ENCODE results near the gene TMEM121B. TPM values are rescaled to one million over a fixed set of nuclear protein-coding genes. Genes with fewer than 3 reads are reported as not detected.

TMEM121B gene
- total and polyA plus RNA-seq, 2 experiments from 2014 or later: 2.0 to 7.2 TPM

GRCh38 chr22:17158568-17159503 lies 37.7 kb upstream of the TMEM121B start, which contains the start of gene HDHD5:
HDHD5 (minus strand) TSS chr22:17159277; CDS start chr22:17159251, 26 bp downstream.
- Mint-ChIP-seq H3K27me3 (ENCODE audit: insufficient read depth, low read depth, poor library complexity) (peaks cover 13% of the 10 kb centered on the region), H3K4me1 (peaks cover 17% of the 10 kb centered on the region; the same call in 2 of the 3 replicates), H3K36me3 (ENCODE audit: low read depth) (peaks cover 14% of the 10 kb centered on the region), H3K9me3 (no peaks in the 10 kb centered on the region), H3K4me3 (peak within 1 kb of the TSS; percentile 85), H3K27ac (no peak within 1 kb of the TSS)
- H4K20me1 ChIP-seq (replicated peaks; ENCODE audit: insufficient read depth): peaks cover 20% of the 10 kb centered on the region
- DNase-seq (ENCODE audit: low spot score) (peak; percentile 95), ATAC-seq (peak; percentile 84)
- 0 out of 2 replicates have a peak within 1 kb of the TSS, but pooled peaks have one; percentile 14 for H3K27ac ChIP-seq (ENCODE audit: low read depth)
- peak within 1 kb of the TSS; percentile 95 for H3K4me2 ChIP-seq
- peaks cover 45% of the 10 kb centered on the region for H3K79me2 ChIP-seq (replicated peaks; ENCODE audit: insufficient read depth)
- H3K36me3 ChIP-seq (ENCODE audit: insufficient read depth): no peaks in the 10 kb centered on the region
- H3F3A ChIP-seq (replicated peaks; ENCODE audit: low read depth): peaks cover 11% of the 10 kb centered on the region; the same call in 1 of the 2 replicates
- peak within 1 kb of the TSS; percentile 98 for H2AFZ ChIP-seq
- H3K9me2 ChIP-seq (ENCODE audit: insufficient read depth): no peaks in the 10 kb centered on the region
- H3K4me1 ChIP-seq (ENCODE audit: insufficient read depth): peaks cover 21% of the 10 kb centered on the region
- peaks cover 7% of the 10 kb centered on the region; the same call in 1 of the 2 replicates for H3K27me3 ChIP-seq (ENCODE audit: insufficient read depth)
- peak within 1 kb of the TSS; percentile 85 for H3K4me3 ChIP-seq
- TF ChIP-seq REST (IDR thresholded peaks at IDR 0.05; ENCODE audit: unreplicated experiment) (peak; percentile 11), ETS1 (IDR thresholded peaks at IDR 0.05) (peak; percentile 49; the same call in 1 of the 2 replicates), STAT1 (IDR thresholded peaks at IDR 0.05; ENCODE audit: unreplicated experiment) (no peak), POLR2AphosphoS5 (IDR thresholded peaks at IDR 0.05; ENCODE audit: low read depth) (peak; percentile 50; the same call in 1 of the 2 replicates)

- H3K4me1 Mint-ChIP-seq: peaks cover 20% of the 10 kb centered on the region
- no peak for DNase-seq (ENCODE audit: low spot score)
- H3K9me3 Mint-ChIP-seq: no peaks in the 10 kb centered on the region
- Histone ChIP-seq H3K27me3 (ENCODE audit: insufficient read depth) (peaks cover 7% of the 10 kb centered on the region; the same call in 1 of the 2 replicates), H2AFZ (peak overlapping the region; percentile 90), H3K4me3 (peak overlapping the region; percentile 85), H3K4me1 (ENCODE audit: insufficient read depth) (peaks cover 21% of the 10 kb centered on the region), H3K9me2 (ENCODE audit: insufficient read depth) (no peaks in the 10 kb centered on the region), H3K36me3 (ENCODE audit: insufficient read depth) (no peaks in the 10 kb centered on the region), H3K79me2 (replicated peaks; ENCODE audit: insufficient read depth) (peaks cover 52% of the 10 kb centered on the region), H3K27ac (ENCODE audit: low read depth) (0 out of 2 replicates have a peak overlapping the region, but pooled peaks have one; percentile 14), H3F3A (replicated peaks; ENCODE audit: low read depth) (peaks cover 11% of the 10 kb centered on the region; the same call in 1 of the 2 replicates), H4K20me1 (replicated peaks; ENCODE audit: insufficient read depth) (peaks cover 23% of the 10 kb centered on the region), H3K4me2 (peak overlapping the region; percentile 92)
- H3K27me3 Mint-ChIP-seq (ENCODE audit: insufficient read depth, low read depth, poor library complexity): peaks cover 13% of the 10 kb centered on the region
- H3K36me3 Mint-ChIP-seq (ENCODE audit: low read depth): peaks cover 14% of the 10 kb centered on the region
- ATAC-seq: no peak
- H3K27ac Mint-ChIP-seq: no peak overlapping the region
- H3K4me3 Mint-ChIP-seq: peak overlapping the region; percentile 85
- TF ChIP-seq ETS1 (IDR thresholded peaks at IDR 0.05) (no peak), EZH2phosphoT487 (IDR thresholded peaks at IDR 0.05; ENCODE audit: unreplicated experiment) (no peak), ZNF114 (CRISPR knock-in tag; IDR thresholded peaks at IDR 0.05) (no peak), CREB1 (CRISPR knock-in tag; IDR thresholded peaks at IDR 0.05; ENCODE audit: low read depth) (0 out of 2 replicates have a peak, but pooled peaks have one; percentile 4)
Observed at GRCh38 chr22:17158176-17158567, 37.0 kb upstream of the TMEM121B start.

Measured in GM23338 (cell line).